Uterus (tissue), 4 donors: Measurements from ENCODE around the gene RGL3. TPM values are rescaled to one million over a fixed set of nuclear protein-coding genes. Genes with fewer than 3 reads are reported as not detected.
A peak's percentile ranks its signal among the peaks of the same experiment; 100 is the strongest.
"Not testable (repeated sequence)": the region's sequence is repeated elsewhere in the genome, so short reads cannot be mapped to it uniquely, and the experiment has no call there.

Experiments used
- DNase-seq, 2 donors: peaks; one replicate each; pipeline ENCODE4 v3.0.0-alpha.2; 2019 to 2020
- H3K27ac ChIP-seq, 2 donors: fragments of 200-600 bp; sonication (generic); 1 replicate in 1 of 2; 2 replicates in 1 of 2; pipeline ENCODE4 v1.5.1; 2016 to 2018
- H3K27me3 ChIP-seq, 2 donors: fragments of 200-600 bp; sonication (generic); one replicate each; pipeline ENCODE4 v1.5.1; 2018 to 2019; ENCODE audit warnings: control low read depth in 1 of 2
- H3K36me3 ChIP-seq, 2 donors: fragments of 200-600 bp; sonication (generic); one replicate each; pipeline ENCODE4 v1.5.1; 2019; ENCODE audit warnings: control low read depth in 1 of 2
- H3K4me1 ChIP-seq, 2 donors: fragments of 200-600 bp; sonication (generic); one replicate each; pipeline ENCODE4 v1.5.1; 2018 to 2019; ENCODE audit warnings: control low read depth in 1 of 2
- H3K4me3 ChIP-seq, 2 donors: fragments of 200-600 bp; sonication (generic); 1 replicate in 1 of 2; 2 replicates in 1 of 2; pipeline ENCODE4 v1.5.1; 2018 to 2019; ENCODE audit warnings: mild to moderate bottlenecking in 1 of 2
- H3K9me3 ChIP-seq, 2 donors: fragments of 200-600 bp; sonication (generic); one replicate each; pipeline ENCODE4 v1.5.1; 2019; ENCODE audit warnings: control low read depth in 1 of 2
- POLR2A ChIP-seq, 2 donors: fragments of 450-650 bp; IDR thresholded peaks; one replicate each; pipeline ENCODE4 v1.6.1; 2016; ENCODE audit warnings: antibody characterized with exemption in 2 of 2, mild to moderate bottlenecking in 1 of 2, moderate library complexity in 1 of 2
- intact Hi-C: fragments of 100-400 bp; cut with DNase I; formaldehyde crosslinking; loops from one replicate; pipeline ENCODE4 v1.15.1; 2023; ENCODE audit warnings: low total_unique reads
- total RNA-seq, 4 donors: library from RNA; depleted of rRNA in 3 of 4; stranded (reverse); fragments of >200 nt in 3 of 4; gene quantifications; one replicate each; pipeline versions ENCODE4 v1.1.0 to v1.2.4, GENCODE V29; 2014 to 2023
- TF ChIP-seq, protein P1 (sequence below), 4 experiments: fragments of 200-600 bp in 2 of 4; fragments of 450-650 bp in 2 of 4; sonication (generic) in 2 of 4; IDR thresholded peaks; one replicate each; pipeline ENCODE4 v1.5.1; 2016 to 2019; ENCODE audit warnings: antibody characterized with exemption in 4 of 4, mild to moderate bottlenecking in 2 of 4, moderate library complexity in 1 of 4
- donor health status: DM: yes; HTN: yes; CAD: no.

Gene RGL3
- total RNA-seq, 4 donors from 2014 or later, result 1.0 to 19.0 (median 13.2) TPM

DNA sequence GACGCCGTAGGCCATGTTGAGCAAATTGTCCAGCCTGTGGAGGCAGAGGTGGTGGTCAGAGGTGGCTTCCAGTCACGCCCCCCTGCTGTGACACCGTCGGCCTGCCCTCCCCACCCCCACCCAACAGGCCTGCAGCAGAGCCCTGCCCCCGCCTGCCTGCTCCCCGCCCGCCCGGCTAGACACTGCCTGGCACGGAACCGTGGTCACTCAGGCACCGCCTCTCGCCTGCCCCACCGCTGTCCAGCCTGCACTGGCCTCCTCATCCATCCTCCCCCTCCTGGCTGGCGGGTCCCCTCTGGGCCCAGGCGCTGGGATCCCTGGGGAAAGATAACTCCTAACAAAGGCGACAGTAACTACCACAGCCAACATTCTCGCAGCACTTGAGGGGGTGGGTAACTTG lies 38.0 kb upstream of the RGL3 start:
- H3K27ac ChIP-seq, result no peak overlapping the region
- no peak overlapping the region for H3K4me3 ChIP-seq
- intact Hi-C loops, result no loop called here
- H3K36me3 ChIP-seq, result no peaks in the 10 kb centered on the region
- H3K9me3 ChIP-seq, result no peaks in the 10 kb centered on the region
- no peak for DNase-seq
- TF ChIP-seq, protein P1, sequence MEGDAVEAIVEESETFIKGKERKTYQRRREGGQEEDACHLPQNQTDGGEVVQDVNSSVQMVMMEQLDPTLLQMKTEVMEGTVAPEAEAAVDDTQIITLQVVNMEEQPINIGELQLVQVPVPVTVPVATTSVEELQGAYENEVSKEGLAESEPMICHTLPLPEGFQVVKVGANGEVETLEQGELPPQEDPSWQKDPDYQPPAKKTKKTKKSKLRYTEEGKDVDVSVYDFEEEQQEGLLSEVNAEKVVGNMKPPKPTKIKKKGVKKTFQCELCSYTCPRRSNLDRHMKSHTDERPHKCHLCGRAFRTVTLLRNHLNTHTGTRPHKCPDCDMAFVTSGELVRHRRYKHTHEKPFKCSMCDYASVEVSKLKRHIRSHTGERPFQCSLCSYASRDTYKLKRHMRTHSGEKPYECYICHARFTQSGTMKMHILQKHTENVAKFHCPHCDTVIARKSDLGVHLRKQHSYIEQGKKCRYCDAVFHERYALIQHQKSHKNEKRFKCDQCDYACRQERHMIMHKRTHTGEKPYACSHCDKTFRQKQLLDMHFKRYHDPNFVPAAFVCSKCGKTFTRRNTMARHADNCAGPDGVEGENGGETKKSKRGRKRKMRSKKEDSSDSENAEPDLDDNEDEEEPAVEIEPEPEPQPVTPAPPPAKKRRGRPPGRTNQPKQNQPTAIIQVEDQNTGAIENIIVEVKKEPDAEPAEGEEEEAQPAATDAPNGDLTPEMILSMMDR (IDR thresholded peaks at IDR 0.05), result no peak
- no peak for TF ChIP-seq POLR2A (IDR thresholded peaks at IDR 0.05)
- no peaks in the 10 kb centered on the region for H3K4me1 ChIP-seq
- no peaks in the 10 kb centered on the region for H3K27me3 ChIP-seq

DNA sequence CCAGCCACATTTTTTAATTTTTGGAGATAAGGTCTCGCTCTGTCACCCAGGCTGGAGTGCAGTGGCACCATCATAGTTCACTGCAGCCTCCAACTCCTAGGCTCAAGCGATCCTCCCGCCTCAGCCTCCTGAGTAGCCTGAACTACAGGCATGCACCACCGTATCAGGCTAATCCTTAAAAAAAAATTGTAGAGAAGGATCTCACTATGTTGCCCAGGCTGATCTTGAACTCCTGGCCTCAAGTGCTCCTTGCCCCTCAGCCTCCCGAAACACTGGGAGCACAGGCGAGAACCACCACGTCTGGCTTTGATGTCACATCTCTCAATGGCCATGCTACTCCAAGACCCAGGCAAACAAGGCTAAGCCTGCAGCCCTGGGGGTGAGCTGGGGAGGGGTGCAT lies 37.5 kb upstream of the RGL3 start:
- no peak for DNase-seq
- Histone ChIP-seq H3K4me1 (peaks cover 0 to 2% of the 10 kb centered on the region in 2 donors), H3K4me3 (no peak overlapping the region), H3K27me3 (no peaks in the 10 kb centered on the region), H3K9me3 (no peaks in the 10 kb centered on the region), H3K27ac (no peak overlapping the region), H3K36me3 (no peaks in the 10 kb centered on the region)
- TF ChIP-seq POLR2A (IDR thresholded peaks at IDR 0.05), result no peak
- TF ChIP-seq, protein P1 (IDR thresholded peaks at IDR 0.05), result no peak
- intact Hi-C loops, result no loop called here

DNA sequence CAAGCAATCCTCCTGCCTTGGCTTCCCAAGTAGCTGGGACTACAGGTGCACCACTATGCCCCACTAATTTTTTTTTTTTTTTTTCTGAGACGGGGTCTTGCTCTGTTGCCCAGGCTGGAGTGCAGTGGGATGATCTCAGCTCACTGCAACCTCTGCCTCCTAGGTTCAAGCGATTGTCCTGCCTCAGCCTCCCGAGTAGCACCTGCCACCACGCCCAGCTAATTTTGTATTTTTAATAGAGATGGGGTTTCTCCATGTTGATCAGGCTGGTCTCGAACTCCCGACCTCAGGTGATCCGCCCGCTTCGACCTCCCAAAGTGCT lies 36.1 kb upstream of the RGL3 start:
- H3K4me3 ChIP-seq, H3K36me3 ChIP-seq, DNase-seq, H3K9me3 ChIP-seq, intact Hi-C loops, H3K4me1 ChIP-seq, H3K27me3 ChIP-seq, H3K27ac ChIP-seq: not testable (repeated sequence)

DNA sequence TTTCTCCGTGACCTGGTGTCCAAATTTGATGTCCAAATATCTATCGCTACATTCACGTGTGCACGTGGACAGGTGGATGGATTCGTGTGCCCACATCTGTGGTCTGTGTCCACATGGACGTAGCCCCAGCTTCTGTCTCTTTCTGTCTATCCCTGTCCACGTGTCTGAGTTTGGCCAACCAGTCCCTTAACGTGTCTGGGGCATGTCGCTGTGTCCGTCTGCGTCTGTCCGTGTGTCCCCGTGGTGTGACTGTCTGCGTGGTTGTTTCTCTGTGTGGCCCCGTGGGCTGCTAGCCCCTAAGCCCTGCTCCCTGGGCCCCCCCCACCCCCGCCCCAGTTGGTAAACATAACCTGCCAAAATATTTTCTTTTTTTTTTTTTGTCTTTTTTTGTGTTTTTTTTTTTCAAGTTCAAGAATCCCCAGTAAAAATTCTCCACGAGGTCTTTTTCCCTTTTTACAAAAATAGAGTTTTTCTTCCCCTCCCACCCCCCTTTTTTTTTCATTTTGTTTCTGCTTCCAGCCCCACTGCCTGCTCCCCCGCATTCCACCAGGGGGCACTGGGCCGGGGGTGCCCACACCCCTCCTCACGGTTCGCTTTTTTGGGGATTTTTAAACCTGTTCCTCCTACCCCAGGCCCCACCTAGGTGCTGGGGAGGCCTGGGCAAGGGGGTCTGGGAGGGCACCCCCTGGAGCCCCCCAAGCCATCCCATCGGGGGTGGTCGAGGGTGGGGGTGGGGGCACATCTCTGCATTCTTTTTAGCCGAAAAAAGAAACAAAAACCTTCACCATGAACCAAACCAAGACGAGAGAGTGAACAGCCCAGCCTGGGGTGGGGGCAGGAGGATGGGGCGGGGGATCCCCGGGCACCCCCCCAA lies 34.6 kb upstream of the RGL3 start:
- intact Hi-C loops, result no loop called here
- no peak for DNase-seq
- no peaks in the 10 kb centered on the region for H3K27me3 ChIP-seq
- TF ChIP-seq, protein P1 (IDR thresholded peaks at IDR 0.05), result peak in 1 of 4 experiments; percentile 7
- TF ChIP-seq POLR2A (IDR thresholded peaks at IDR 0.05), result no peak
- H3K27ac ChIP-seq, result no peak overlapping the region
- H3K36me3 ChIP-seq, result no peaks in the 10 kb centered on the region
- H3K9me3 ChIP-seq, result no peaks in the 10 kb centered on the region
- H3K4me1 ChIP-seq, result peaks cover 0 to 5% of the 10 kb centered on the region in 2 donors
- no peak overlapping the region for H3K4me3 ChIP-seq

DNA sequence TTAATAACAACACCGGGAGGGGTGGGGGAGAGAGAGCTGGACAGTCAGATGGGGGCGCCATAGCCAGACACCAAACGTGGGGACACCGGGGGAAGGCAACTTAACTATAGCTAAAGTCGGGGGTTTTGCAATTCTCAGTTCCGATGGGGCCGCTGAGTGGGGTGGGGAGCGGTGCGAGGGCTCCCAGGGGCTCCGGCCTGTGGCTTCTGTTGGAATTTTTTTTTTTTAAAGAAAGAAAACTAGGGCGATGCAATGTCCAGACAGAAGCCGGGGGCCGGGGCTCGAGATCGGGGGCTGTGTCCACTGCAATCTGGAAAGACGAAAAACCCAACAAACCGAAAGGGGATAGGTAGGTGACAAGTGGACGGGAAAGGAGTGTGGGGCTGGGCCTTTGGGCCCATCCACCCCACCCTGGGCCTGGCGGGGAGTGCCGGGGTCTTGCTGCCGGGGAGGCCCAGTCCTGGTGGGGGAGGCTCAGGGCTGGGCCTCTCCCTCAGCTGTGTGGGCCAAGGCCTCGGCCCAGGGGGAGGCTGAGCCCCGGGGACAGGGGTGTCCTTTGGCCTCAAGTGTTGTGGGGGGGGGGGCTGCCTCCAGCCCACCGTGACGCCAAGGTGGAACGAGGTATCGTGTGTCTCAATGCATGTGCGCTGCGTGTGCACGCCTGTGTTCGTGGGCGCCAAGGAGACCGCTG lies 33.7 kb upstream of the RGL3 start:
- no peak for TF ChIP-seq POLR2A (IDR thresholded peaks at IDR 0.05)
- TF ChIP-seq, protein P1 (IDR thresholded peaks at IDR 0.05), result no peak
- no peaks in the 10 kb centered on the region for H3K36me3 ChIP-seq
- H3K4me3 ChIP-seq, result no peak overlapping the region
- DNase-seq, result no peak
- H3K4me1 ChIP-seq, result peaks cover 0 to 5% of the 10 kb centered on the region in 2 donors
- no peaks in the 10 kb centered on the region for H3K9me3 ChIP-seq
- H3K27ac ChIP-seq, result no peak overlapping the region
- intact Hi-C loops, result no loop called here
- H3K27me3 ChIP-seq, result no peaks in the 10 kb centered on the region
